Measurements from ENCODE around the gene VPS45. TPM values are rescaled to one million over a fixed set of nuclear protein-coding genes. Genes with fewer than 3 reads are reported as not detected.

VPS45 gene
- total and polyA plus RNA-seq, 10 donors = 16.2 to 62.8 (median 42.1) TPM

DNA sequence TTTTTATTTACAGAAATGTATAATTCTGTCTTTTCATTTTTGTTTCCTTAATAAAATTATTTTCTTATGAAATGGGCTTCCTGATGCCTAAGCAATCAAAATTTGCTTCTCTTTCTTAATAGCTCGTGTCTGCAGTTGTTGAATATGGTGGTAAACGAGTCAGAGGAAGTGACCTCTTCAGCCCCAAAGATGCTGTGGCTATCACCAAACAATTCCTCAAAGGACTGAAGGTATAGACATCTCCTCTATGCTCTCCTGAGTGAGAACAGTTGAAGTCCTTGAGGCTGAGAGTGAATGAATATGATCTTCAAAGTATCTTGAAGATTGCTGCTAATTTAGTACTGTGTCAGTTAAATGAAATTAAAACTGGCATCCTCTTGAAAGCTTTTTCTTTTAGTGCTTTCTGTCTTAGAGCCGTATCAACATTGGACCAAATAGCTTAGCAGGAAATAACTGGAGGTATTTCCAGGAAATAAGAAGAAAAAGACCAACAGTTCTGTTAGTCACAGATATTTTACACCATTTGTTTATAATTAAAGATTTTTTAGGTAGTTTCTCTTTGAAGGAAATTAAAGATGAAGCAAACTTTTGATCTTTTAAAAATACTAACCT, 24.7 kb downstream of the VPS45 start:
- no peaks in the 10 kb centered on the region for H3K9me3 ChIP-seq
- peaks cover 0 to 69% (median 23%) of the 10 kb centered on the region in 6 donors for H3K36me3 ChIP-seq
- DNase-seq = no peak
- peak overlapping the region in 2 of 8 donors; percentile 8 to 10 for H3K27ac ChIP-seq
- 47 to 55% (median 54%) methylated on average over 3 of the region's 3 CpGs for WGBS, 5 donors
- no peak overlapping the region for H3K4me3 ChIP-seq
- intact Hi-C loops (cut with DNase I; ENCODE audit: low total_unique reads) = no loop called here
- H3K27me3 ChIP-seq (replicated peaks in 1 of 7) = no peaks in the 10 kb centered on the region
- peaks cover 6 to 51% (median 20%) of the 10 kb centered on the region in 6 donors for H3K4me1 ChIP-seq
- TF ChIP-seq POLR2A (IDR thresholded peaks at IDR 0.05) (no peak), POLR2AphosphoS5 (IDR thresholded peaks at IDR 0.05) (no peak)
- TF ChIP-seq, protein P1, sequence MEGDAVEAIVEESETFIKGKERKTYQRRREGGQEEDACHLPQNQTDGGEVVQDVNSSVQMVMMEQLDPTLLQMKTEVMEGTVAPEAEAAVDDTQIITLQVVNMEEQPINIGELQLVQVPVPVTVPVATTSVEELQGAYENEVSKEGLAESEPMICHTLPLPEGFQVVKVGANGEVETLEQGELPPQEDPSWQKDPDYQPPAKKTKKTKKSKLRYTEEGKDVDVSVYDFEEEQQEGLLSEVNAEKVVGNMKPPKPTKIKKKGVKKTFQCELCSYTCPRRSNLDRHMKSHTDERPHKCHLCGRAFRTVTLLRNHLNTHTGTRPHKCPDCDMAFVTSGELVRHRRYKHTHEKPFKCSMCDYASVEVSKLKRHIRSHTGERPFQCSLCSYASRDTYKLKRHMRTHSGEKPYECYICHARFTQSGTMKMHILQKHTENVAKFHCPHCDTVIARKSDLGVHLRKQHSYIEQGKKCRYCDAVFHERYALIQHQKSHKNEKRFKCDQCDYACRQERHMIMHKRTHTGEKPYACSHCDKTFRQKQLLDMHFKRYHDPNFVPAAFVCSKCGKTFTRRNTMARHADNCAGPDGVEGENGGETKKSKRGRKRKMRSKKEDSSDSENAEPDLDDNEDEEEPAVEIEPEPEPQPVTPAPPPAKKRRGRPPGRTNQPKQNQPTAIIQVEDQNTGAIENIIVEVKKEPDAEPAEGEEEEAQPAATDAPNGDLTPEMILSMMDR (IDR thresholded peaks at IDR 0.05 in 8 of 11, conservative IDR thresholded peaks at IDR 0.05 in 3 of 11) = no peak

DNA sequence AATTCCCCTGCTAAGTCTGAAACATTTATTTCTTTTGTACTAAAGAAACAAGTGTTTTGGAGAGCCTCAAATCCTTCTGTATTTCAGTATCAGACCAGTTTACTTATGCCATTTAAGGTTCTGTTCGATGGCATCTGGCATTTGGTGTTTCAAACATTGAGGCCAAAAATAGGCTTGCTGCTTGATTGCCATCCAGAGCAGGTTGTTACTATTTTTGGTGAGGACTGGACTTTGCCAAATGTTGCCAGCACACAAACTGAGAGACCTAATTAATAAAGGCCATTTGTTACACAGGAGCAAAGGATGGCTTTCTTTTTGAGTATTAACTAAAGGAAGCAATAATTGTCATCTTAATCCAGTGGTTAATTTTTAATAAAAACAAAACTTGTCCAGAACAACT, 26.2 kb downstream of the VPS45 start:
- Histone ChIP-seq H3K4me3 (no peak overlapping the region), H3K4me1 (peaks cover 6 to 41% (median 19%) of the 10 kb centered on the region in 6 donors), H3K27ac (no peak overlapping the region), H3K27me3 (replicated peaks in 1 of 7) (no peaks in the 10 kb centered on the region), H3K36me3 (peaks cover 0 to 69% (median 20%) of the 10 kb centered on the region in 6 donors), H3K9me3 (no peaks in the 10 kb centered on the region)
- intact Hi-C loops (cut with DNase I; ENCODE audit: low total_unique reads) = no loop called here
- DNase-seq = no peak
- WGBS, 5 donors = 84 to 97% (median 92%) methylated on average over 1 of the region's 1 CpG
- TF ChIP-seq POLR2A (IDR thresholded peaks at IDR 0.05) (no peak), POLR2AphosphoS5 (IDR thresholded peaks at IDR 0.05) (no peak)
- TF ChIP-seq, protein P1 (IDR thresholded peaks at IDR 0.05 in 8 of 11, conservative IDR thresholded peaks at IDR 0.05 in 3 of 11) = no peak

DNA sequence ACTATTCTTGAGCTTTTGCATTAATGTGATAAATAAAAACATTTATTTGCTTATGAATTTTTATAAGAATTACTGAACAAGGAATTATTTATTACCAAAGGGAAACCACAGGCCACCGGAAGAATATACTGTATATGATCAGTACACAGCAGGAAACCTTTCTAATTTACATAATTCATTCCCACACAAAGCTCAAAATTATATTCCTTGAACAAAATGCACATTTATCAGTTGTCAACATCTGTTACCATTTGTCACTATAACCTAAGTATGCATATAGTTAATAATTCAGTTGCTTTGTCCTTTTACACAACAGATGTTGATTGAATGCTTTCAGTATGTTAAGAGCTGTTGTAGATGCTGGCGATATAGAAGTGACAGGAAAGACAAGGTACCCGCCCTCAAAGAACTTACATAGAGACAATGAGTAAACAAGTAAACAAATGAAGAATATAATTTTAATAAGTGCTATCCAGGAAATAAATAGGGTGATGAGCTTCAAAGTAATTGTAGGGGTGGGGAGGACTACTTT, 27.2 kb downstream of the VPS45 start:
- no peaks in the 10 kb centered on the region for H3K27me3 ChIP-seq (replicated peaks in 1 of 7)
- no peak overlapping the region for H3K4me3 ChIP-seq
- H3K36me3 ChIP-seq = peaks cover 0 to 79% (median 20%) of the 10 kb centered on the region in 6 donors
- H3K9me3 ChIP-seq = no peaks in the 10 kb centered on the region
- peaks cover 6 to 36% (median 15%) of the 10 kb centered on the region in 6 donors for H3K4me1 ChIP-seq
- no peak for DNase-seq
- intact Hi-C loops (cut with DNase I; ENCODE audit: low total_unique reads) = no loop called here
- TF ChIP-seq, protein P1 (IDR thresholded peaks at IDR 0.05 in 8 of 11, conservative IDR thresholded peaks at IDR 0.05 in 3 of 11) = no peak
- TF ChIP-seq POLR2A (IDR thresholded peaks at IDR 0.05) (no peak), POLR2AphosphoS5 (IDR thresholded peaks at IDR 0.05) (no peak)
- WGBS, 5 donors = 70 to 79% (median 72%) methylated on average over 3 of the region's 3 CpGs
- H3K27ac ChIP-seq = no peak overlapping the region

DNA sequence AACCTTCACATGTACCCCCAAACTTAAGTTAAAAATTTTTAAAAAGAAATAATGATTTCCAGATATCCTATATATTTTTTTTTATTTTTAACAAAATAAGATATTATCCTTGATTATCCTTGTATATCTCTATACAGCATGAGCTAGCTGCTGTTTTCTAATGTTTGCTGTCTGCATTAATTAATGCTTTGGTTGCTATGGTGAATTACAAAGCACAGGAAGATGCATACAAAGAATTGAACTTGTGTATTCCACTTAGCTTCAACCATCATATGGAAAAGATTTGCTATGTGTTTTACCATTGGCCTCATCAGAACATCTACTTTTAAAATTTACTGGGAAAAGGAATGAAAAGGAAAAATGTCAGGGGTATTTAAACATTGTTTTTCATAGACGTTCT, 35.4 kb downstream of the VPS45 start:
- peaks cover 0 to 12% (median 0%) of the 10 kb centered on the region in 6 donors for H3K4me1 ChIP-seq
- no peak for DNase-seq
- H3K27ac ChIP-seq = no peak overlapping the region
- no peaks in the 10 kb centered on the region for H3K27me3 ChIP-seq (replicated peaks in 1 of 7)
- H3K36me3 ChIP-seq = peaks cover 0 to 37% (median 0%) of the 10 kb centered on the region in 6 donors
- H3K9me3 ChIP-seq = no peaks in the 10 kb centered on the region
- intact Hi-C loops (cut with DNase I; ENCODE audit: low total_unique reads) = no loop called here
- no peak overlapping the region for H3K4me3 ChIP-seq
- whole genome bisulfite sequencing, 5 donors = 75 to 85% (median 79%) methylated on average over 1 of the region's 1 CpG
- TF ChIP-seq POLR2A (IDR thresholded peaks at IDR 0.05) (no peak), POLR2AphosphoS5 (IDR thresholded peaks at IDR 0.05) (no peak)
- TF ChIP-seq, protein P1 (IDR thresholded peaks at IDR 0.05 in 8 of 11, conservative IDR thresholded peaks at IDR 0.05 in 3 of 11) = no peak
